Effector memory CD8-positive, alpha-beta T cell (primary cell): ENCODE measurements around the gene HOOK1.
"Not testable (repeated sequence)": the region's sequence is repeated elsewhere in the genome, so short reads cannot be mapped to it uniquely, and the experiment has no call there.

Source experiments
- ATAC-seq: fragments of 150-1000 bp; cut with Tn5 transposase; replicated peaks from 2 replicates; pipeline ENCODE4 v1.10.0; 2021; ENCODE audit warnings: mild to moderate bottlenecking, moderate library complexity
- DNase-seq, 3 experiments: peaks; one replicate each; pipeline ENCODE4 v3.0.0; 2021
- H3K27ac Mint-ChIP-seq, 2 donors: one replicate each; pipeline ENCODE4 v1.8.0; 2022; ENCODE audit warnings: mild to moderate bottlenecking in 2 of 2, mixed read lengths in 2 of 2, moderate library complexity in 2 of 2
- H3K27me3 Mint-ChIP-seq, 2 donors: one replicate each; pipeline ENCODE4 v1.8.0; 2022; ENCODE audit warnings: mixed read lengths in 2 of 2
- H3K36me3 Mint-ChIP-seq: one replicate; pipeline ENCODE4 v1.8.0; 2022; ENCODE audit warnings: mild to moderate bottlenecking, moderate library complexity, mixed read lengths; ENCODE audit not compliant: insufficient read depth
- H3K4me1 Mint-ChIP-seq, 2 donors: one replicate each; pipeline ENCODE4 v1.8.0; 2022; ENCODE audit warnings: low read depth in 2 of 2, mixed read lengths in 2 of 2
- H3K4me3 Mint-ChIP-seq, 2 donors: one replicate each; pipeline ENCODE4 v1.8.0; 2022; ENCODE audit warnings: mild to moderate bottlenecking in 2 of 2, mixed read lengths in 2 of 2, moderate library complexity in 2 of 2
- H3K9me3 Mint-ChIP-seq, 2 donors: one replicate each; pipeline ENCODE4 v1.8.0; 2022; ENCODE audit warnings: mixed read lengths in 2 of 2

The HOOK1 gene

DNA sequence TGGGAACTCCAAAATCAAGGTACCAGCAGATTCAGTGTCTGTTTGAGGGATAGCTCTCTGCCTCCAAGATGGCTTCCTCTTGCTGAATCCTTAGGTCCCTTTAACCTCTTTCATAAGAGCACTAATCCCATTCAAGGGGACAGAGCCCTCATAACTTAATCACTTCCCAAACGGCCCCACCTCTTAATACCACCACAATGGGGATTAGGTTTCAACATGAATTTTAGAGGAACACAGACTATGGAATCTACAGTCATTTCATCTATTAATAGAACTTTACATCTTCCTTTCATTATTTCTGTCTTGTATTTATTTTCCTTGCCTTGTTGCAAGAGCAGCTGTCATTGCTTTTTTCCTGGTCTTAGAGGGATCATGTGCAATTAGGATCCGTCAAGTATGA lies 30.3 kb downstream of the HOOK1 start:
- H3K36me3 Mint-ChIP-seq = peaks cover 4% of the 10 kb centered on the region
- peaks cover 0 to 3% of the 10 kb centered on the region in 2 donors for H3K4me1 Mint-ChIP-seq
- H3K27ac Mint-ChIP-seq = no peak overlapping the region
- H3K4me3 Mint-ChIP-seq = no peak overlapping the region
- no peaks in the 10 kb centered on the region for H3K9me3 Mint-ChIP-seq
- no peaks in the 10 kb centered on the region for H3K27me3 Mint-ChIP-seq
- no peak for ATAC-seq
- no peak for DNase-seq

DNA sequence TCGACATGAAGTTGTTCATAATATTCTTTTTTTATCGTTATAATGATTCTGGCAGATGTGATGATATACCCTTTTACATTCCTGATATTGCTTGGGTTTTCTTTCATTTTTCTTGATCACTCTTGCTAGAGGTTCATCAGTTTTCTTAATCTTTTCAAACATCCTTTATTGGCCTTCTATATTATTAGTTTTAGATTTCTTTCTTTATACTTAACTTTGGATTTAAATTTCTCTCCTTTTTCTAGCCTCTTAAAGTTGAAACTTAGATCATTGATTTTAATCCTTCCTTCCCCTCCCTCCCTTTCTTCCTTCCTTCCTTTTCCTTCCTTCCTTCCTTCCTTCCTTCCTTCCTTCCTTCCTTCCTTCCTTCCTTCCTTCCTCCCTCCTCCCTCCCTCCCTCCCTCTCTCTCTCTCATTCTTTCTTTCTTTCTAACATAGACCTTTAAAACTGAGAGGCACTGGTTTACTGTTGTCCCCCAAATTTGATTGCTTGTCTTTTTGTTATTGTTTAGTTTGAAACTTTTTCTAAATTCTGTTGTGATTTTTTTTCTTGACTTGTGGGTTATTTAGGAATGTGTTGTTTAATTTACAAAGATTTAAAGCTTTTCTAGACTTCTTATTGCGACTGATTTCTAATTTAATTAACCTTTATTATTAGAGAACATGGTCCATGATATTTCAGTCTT lies 31.6 kb downstream of the HOOK1 start:
- Mint-ChIP-seq H3K4me1 (peaks cover 0 to 3% of the 10 kb centered on the region in 2 donors), H3K9me3 (no peaks in the 10 kb centered on the region), H3K27ac (no peak overlapping the region), H3K36me3 (peaks cover 4% of the 10 kb centered on the region), H3K4me3 (no peak overlapping the region), H3K27me3 (no peaks in the 10 kb centered on the region)
- no peak for ATAC-seq
- DNase-seq = no peak

DNA sequence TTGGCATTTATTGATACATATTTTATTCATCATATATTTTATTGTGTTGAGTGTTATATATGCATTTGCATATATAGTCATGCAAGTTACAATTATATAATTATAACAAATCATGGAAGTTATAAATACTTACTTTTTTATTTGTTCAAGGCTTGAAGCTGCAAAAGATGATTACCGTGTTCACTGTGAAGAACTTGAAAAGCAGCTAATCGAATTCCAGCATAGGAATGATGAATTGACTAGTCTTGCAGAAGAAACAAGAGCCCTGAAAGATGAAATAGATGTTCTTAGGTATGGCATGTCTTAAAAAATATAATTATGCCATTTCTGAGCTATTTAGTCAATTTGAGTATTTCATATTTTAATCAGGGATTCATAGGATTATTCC lies 32.1 kb downstream of the HOOK1 start:
- ATAC-seq (no peak), DNase-seq (no peak)
- peaks cover 4% of the 10 kb centered on the region for H3K36me3 Mint-ChIP-seq
- H3K4me3 Mint-ChIP-seq = no peak overlapping the region
- H3K27ac Mint-ChIP-seq = no peak overlapping the region
- H3K9me3 Mint-ChIP-seq = no peaks in the 10 kb centered on the region
- H3K4me1 Mint-ChIP-seq = peaks cover 0 to 3% of the 10 kb centered on the region in 2 donors
- no peaks in the 10 kb centered on the region for H3K27me3 Mint-ChIP-seq

DNA sequence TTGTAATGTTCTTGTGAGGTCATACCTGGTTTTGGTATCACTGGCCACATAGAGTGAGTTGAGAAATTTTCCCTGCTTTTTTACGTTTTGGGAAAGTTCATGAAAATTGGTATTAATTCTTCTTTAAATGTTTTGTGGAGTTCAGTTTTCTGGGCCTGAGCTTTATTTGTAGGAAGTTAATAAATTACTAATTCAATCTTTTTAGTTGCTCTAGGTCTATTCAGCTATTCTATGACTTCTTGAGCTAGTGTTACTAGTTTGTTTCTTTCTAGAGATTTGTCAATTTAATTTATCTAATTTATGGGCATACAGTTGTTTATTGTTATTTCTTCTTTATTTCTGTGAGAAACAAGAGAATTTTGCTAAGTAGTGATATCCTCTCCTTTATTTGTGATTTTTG lies 37.4 kb downstream of the HOOK1 start:
- H3K36me3 Mint-ChIP-seq = peaks cover 4% of the 10 kb centered on the region
- peaks cover 0 to 5% of the 10 kb centered on the region in 2 donors for H3K27me3 Mint-ChIP-seq
- H3K9me3 Mint-ChIP-seq = peaks cover 0 to 3% of the 10 kb centered on the region in 2 donors
- H3K4me3 Mint-ChIP-seq = no peak overlapping the region
- no peak for ATAC-seq
- no peak overlapping the region for H3K27ac Mint-ChIP-seq
- no peak for DNase-seq
- no peaks in the 10 kb centered on the region for H3K4me1 Mint-ChIP-seq

DNA sequence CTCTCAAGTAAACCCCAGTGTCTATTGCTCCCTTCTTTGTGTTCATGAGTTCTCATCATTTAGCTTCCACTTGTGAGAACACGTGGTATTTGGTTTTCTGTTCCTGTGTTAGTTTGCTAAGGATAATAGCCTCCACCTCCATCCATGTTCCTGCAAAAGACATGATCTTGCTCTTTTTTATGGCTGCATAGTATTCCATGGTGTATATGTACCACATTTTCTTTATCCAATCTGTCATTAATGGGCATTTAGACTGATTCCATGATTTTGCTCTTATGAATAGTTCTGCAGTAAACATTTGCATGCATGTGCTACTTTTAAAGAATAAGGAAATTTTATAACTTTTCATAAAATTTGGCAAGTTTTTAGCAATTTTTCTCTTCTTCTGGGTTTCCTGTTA lies 40.5 kb downstream of the HOOK1 start:
- not testable (repeated sequence) for H3K36me3 Mint-ChIP-seq, H3K27me3 Mint-ChIP-seq, ATAC-seq, H3K9me3 Mint-ChIP-seq, H3K27ac Mint-ChIP-seq, DNase-seq, H3K4me3 Mint-ChIP-seq, H3K4me1 Mint-ChIP-seq

DNA sequence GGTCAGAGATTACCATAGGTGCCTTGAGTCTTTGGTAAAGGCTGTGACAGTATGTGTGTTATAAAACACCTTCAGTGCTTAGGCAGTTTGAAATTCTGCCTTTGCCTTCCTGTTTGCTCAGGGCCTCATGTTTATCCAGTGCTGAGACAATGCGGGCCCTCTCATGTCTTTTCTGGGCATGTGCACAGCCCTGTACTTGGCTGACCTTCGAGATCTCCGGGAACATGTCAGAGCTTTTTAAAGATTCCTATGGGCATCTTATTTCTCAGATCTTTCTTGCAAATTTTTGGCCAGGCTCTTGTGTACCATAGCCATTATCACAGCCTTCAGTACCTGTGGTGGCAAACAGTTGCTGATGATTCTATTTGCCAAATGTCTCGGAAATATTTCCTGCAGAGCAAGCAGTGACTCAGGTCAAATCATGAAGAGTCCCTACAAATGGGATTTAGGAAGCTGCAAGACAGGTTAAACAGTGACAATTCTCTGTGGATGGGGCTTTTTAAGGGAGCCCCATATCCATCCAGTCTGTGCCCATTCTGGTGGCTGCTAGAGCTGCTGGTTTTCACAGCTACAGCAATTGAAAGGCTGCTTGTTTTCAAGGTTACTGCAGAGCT lies 42.1 kb downstream of the HOOK1 start:
- Mint-ChIP-seq H3K27ac (no peak overlapping the region), H3K4me1 (no peaks in the 10 kb centered on the region), H3K27me3 (peaks cover 0 to 9% of the 10 kb centered on the region in 2 donors), H3K36me3 (peaks cover 10% of the 10 kb centered on the region), H3K4me3 (no peak overlapping the region), H3K9me3 (peaks cover 0 to 3% of the 10 kb centered on the region in 2 donors)
- DNase-seq = no peak
- no peak for ATAC-seq

DNA sequence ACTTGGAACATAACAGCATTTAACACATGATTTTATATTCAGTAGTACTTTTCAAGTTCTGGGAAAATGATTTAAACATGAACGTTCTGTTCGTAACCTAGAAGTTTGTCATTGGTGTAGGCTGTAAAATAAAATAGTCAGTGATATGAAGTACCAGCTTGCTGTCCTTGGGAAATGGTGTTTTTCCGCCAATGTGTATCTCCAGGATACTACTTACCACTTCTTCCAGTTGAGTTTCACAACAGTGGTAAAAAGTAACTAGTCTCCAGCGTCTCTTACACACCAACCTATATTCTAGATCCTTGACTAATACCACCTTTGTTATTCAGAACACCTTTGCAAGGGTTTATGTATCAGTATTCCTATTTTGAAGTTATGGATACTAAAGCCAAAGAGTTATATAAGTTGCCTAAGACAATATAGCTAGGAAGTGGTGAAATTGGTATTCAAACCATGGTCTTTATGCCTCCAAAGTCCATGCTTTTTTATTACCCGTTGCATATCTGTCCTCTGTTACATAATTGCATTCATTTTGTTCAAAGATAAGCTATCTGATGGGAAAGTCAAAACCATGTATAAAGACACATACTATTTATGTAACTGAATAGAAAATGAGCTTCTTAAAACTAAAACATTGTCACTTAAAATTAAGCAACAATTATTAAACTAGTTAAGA lies 43.1 kb downstream of the HOOK1 start:
- Mint-ChIP-seq H3K9me3 (peaks cover 0 to 3% of the 10 kb centered on the region in 2 donors), H3K27ac (no peak overlapping the region), H3K4me1 (no peaks in the 10 kb centered on the region), H3K27me3 (peaks cover 0 to 9% of the 10 kb centered on the region in 2 donors), H3K4me3 (no peak overlapping the region), H3K36me3 (peaks cover 10% of the 10 kb centered on the region)
- ATAC-seq (no peak), DNase-seq (no peak)

DNA sequence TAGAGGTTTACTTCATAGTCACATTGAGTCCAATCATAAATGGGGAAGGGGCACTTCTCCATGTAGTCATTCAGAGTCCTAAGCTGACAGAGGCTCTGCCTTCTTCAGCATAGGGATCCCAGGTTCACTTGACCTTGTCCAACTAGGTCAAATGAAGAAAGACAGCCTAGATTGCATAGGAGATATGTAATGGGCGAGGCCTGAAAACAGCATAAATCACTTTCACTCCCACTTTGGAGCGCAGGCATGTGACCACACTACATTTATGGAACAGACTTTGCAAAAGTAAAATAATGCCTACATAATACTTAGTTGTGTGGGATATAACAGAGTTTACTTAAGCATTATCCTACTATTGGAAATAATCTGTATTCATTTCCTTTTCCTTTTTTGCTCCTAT lies 51.7 kb downstream of the HOOK1 start:
- DNase-seq = no peak
- H3K27ac Mint-ChIP-seq = no peak overlapping the region
- ATAC-seq = no peak
- no peaks in the 10 kb centered on the region for H3K27me3 Mint-ChIP-seq
- H3K36me3 Mint-ChIP-seq = peaks cover 15% of the 10 kb centered on the region
- no peaks in the 10 kb centered on the region for H3K9me3 Mint-ChIP-seq
- no peak overlapping the region for H3K4me3 Mint-ChIP-seq
- no peaks in the 10 kb centered on the region for H3K4me1 Mint-ChIP-seq

DNA sequence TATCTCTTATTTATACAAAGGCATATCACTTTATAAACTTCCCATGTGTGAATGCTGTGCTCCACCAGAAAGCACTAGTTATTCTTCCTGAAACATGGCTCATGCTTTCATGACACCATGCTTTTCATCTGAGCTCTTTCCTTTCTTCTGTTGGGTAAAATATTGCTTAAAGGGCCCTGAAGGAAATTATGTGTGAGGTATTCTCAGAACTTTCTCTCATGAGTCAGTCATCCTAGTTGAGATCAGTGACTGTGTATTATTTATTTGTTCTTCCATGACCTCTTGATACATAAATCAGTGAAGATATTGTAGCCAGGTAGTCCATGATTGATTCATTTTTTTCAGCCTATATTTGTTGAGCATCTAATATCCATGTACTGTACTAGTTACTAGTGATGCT lies 57.0 kb downstream of the HOOK1 start:
- peaks cover 15% of the 10 kb centered on the region for H3K36me3 Mint-ChIP-seq
- H3K4me1 Mint-ChIP-seq = no peaks in the 10 kb centered on the region
- no peak overlapping the region for H3K27ac Mint-ChIP-seq
- DNase-seq = no peak
- H3K27me3 Mint-ChIP-seq = no peaks in the 10 kb centered on the region
- ATAC-seq = no peak
- no peaks in the 10 kb centered on the region for H3K9me3 Mint-ChIP-seq
- no peak overlapping the region for H3K4me3 Mint-ChIP-seq

DNA sequence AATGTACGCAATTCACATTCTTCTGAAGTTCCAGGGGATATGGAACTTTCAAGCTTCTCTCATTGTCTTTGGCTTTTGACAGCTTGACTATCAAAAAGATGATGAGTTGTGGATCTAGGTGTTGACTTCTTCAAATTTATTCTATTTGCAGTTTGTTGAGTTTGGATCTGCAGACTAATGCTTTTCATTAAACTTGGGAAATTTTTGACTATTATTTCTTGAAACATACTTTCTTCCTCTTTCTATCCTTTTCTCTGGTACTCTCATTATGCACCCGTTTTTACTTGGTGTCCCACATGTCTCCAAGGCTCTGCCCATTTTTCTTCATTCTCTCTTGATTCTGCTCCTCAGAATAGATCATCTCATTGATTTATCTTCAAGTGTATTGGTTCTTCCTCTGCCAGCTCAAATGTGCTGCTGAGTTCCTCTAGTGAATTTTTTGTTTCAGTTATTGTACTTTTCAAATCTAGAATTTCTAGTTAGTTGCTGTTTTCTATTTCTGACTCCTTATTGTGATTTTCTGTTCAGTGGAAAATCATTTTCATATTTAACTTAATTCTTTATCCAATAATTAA lies 62.4 kb downstream of the HOOK1 start:
- Mint-ChIP-seq H3K27me3 (peaks cover under 1 to 12% of the 10 kb centered on the region in 2 donors), H3K4me3 (no peak overlapping the region), H3K36me3 (no peaks in the 10 kb centered on the region), H3K4me1 (no peaks in the 10 kb centered on the region), H3K27ac (no peak overlapping the region), H3K9me3 (peaks cover 0 to 2% of the 10 kb centered on the region in 2 donors)
- no peak for DNase-seq
- ATAC-seq = no peak

DNA sequence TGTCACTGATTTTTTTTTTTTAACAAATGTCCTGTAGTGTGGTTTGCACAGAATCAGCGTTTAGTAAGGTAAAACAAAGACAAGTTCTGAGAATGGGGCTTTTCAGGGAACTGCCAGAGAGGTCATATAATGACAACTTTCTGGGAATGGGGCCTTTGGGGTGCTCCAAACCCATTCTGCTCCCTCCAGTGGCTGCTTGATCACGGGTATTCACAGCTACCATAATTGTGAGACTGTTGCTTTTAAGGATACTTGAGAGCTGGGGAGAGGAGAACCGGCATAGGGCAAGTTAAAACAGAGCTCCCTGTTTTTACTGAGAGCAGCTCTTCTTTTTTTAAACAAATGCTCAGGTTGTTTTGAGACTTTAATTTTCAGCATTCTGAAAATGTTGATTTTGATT lies 63.6 kb downstream of the HOOK1 start:
- no peak for DNase-seq
- H3K4me3 Mint-ChIP-seq = no peak overlapping the region
- peaks cover 0 to 2% of the 10 kb centered on the region in 2 donors for H3K9me3 Mint-ChIP-seq
- no peak for ATAC-seq
- H3K4me1 Mint-ChIP-seq = no peaks in the 10 kb centered on the region
- peaks cover 10 to 19% of the 10 kb centered on the region in 2 donors for H3K27me3 Mint-ChIP-seq
- H3K36me3 Mint-ChIP-seq = no peaks in the 10 kb centered on the region
- H3K27ac Mint-ChIP-seq = no peak overlapping the region

DNA sequence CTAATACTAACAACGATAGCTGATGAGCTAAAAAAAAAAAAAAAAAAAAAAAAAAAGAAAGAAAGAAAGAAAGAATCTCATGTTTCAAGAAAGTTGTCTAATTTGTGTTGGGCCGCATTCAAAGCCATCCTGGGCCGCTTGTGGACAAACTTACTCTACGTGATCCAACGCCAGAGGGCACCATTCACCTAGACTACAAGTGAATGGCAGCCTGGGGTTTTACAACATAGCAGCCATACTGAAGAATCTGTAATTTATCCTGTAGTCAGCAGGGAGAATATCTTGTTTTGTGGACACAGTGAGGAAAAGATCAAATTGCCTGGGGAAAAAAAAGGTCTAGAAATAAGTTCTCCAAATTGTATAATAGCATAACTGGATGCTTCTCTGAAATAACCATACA lies 64.8 kb downstream of the HOOK1 start:
- H3K27ac Mint-ChIP-seq = no peak overlapping the region
- no peak for DNase-seq
- H3K4me1 Mint-ChIP-seq = no peaks in the 10 kb centered on the region
- H3K27me3 Mint-ChIP-seq = peaks cover 16 to 19% of the 10 kb centered on the region in 2 donors
- no peaks in the 10 kb centered on the region for H3K36me3 Mint-ChIP-seq
- no peak for ATAC-seq
- peaks cover 0 to 2% of the 10 kb centered on the region in 2 donors for H3K9me3 Mint-ChIP-seq
- no peak overlapping the region for H3K4me3 Mint-ChIP-seq

DNA sequence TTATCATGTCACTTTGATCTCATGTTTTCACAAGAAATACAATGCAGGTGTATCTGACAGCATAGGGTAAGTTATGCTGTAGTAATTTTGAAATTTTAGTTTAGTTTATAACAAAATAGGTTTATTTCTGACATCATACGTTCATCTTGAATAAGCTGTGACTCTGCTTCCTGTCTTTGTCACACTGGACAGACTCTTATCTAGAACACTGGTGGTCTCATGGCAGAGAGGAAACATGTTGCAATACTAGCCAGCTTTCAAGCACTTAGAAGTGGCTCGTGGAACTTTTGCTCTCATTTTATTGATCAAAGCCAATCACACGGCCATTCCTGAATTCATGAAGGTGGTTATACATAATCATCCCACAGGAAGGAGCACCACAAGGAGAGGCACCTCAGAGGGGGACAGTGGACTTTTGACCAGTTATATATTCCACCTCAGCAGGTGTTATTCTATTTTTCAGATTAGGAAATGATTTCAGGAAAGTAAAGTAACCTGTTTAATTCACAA lies 65.3 kb downstream of the HOOK1 start:
- no peaks in the 10 kb centered on the region for H3K36me3 Mint-ChIP-seq
- DNase-seq = no peak
- ATAC-seq = no peak
- no peak overlapping the region for H3K27ac Mint-ChIP-seq
- peaks cover 16 to 19% of the 10 kb centered on the region in 2 donors for H3K27me3 Mint-ChIP-seq
- peaks cover 0 to 2% of the 10 kb centered on the region in 2 donors for H3K9me3 Mint-ChIP-seq
- no peaks in the 10 kb centered on the region for H3K4me1 Mint-ChIP-seq
- H3K4me3 Mint-ChIP-seq = no peak overlapping the region
